HepG2 (cell line): ENCODE data around the gene ALLC. TPM values are rescaled to one million over a fixed set of nuclear protein-coding genes. Genes with fewer than 3 reads are reported as not detected.

ENCODE experiments used
- ATAC-seq: fragments of 200-7000 bp; cut with Tn5 transposase; 3 replicates; pipeline ENCODE4 v1.9.1; 2020; ENCODE audit warnings: mild to moderate bottlenecking, moderate library complexity
- BruUV-seq: library from RNA; stranded (reverse); fragments of 400-500 nt; replicated peaks from 2 replicates; lab custom pipeline; 2021; lab: Mats Ljungman, UMichigan
- CTCF ChIA-PET: fragments of 300-600 bp; formaldehyde crosslinking; extraction: SDS; loops from one replicate; lab custom pipeline; 2021; ENCODE audit warnings: low total read pairs, inconsistent platforms, low intra/inter-chr PET ratio; lab: Yijun Ruan, JAX
- POLR2A ChIA-PET: fragments of 350-600 bp; sonication (Branson Sonifier 250); formaldehyde crosslinking; loops from one replicate; lab custom pipeline; 2020; ENCODE audit warnings: antibody characterized with exemption, inconsistent platforms; lab: Yijun Ruan, JAX
- DNase-seq: peaks from one replicate; pipeline ENCODE4 v3.0.0-alpha.2; 2015; ENCODE audit warnings: low spot score
- FAIRE-seq: peaks from 3 replicates; lab custom pipeline; 2011; peaks lifted over from hg19 to GRCh38; lab: Jason Lieb, UNC
- H2AFZ ChIP-seq: one replicate; pipeline ENCODE4 v1.6.1; 2011; ENCODE audit warnings: low read length, inconsistent platforms
- H3K27ac ChIP-seq: fragments of 300-600 bp; 3 replicates; pipeline ENCODE4 v1.8.0; 2011; ENCODE audit warnings: mixed run types, mild to moderate bottlenecking, mixed read lengths, low read length, inconsistent platforms; ENCODE audit not compliant: insufficient read depth; ENCODE audit errors: extremely low read length
- H3K27me3 ChIP-seq, 2 experiments: fragments of 200-600 bp in 1 of 2; 2 replicates in 1 of 2; 3 replicates in 1 of 2; pipeline versions ENCODE4 v1.6.0 to v1.8.0; 2011; ENCODE audit warnings: low read length in 2 of 2, mild to moderate bottlenecking in 2 of 2, moderate library complexity in 2 of 2, inconsistent platforms in 1 of 2; ENCODE audit not compliant: insufficient read depth in 2 of 2, control insufficient read depth in 1 of 2
- H3K36me3 ChIP-seq, 2 experiments: fragments of 200-600 bp in 1 of 2; replicated peaks in 1 of 2; 2 replicates in 1 of 2; 3 replicates in 1 of 2; pipeline versions ENCODE4 v1.5.1 to v1.8.0; 2011; ENCODE audit warnings: low read length in 2 of 2, inconsistent platforms in 1 of 2; ENCODE audit not compliant: insufficient read depth in 2 of 2, control insufficient read depth in 1 of 2
- H3K4me1 ChIP-seq: 2 replicates; pipeline ENCODE4 v1.5.1; 2012; ENCODE audit warnings: low read length, inconsistent platforms; ENCODE audit not compliant: insufficient read depth
- H3K4me2 ChIP-seq: 2 replicates; pipeline ENCODE4 v1.6.0; 2011; ENCODE audit warnings: low read depth, low read length, inconsistent platforms
- H3K4me3 ChIP-seq, 3 experiments: fragments of 200-600 bp in 1 of 3; sonication (generic), shearing (Covaris generic) in 1 of 3; replicated peaks in 1 of 3; 2 replicates each; pipeline ENCODE4 v1.5.1; 2011 to 2016; ENCODE audit warnings: low read length in 3 of 3, inconsistent platforms in 2 of 3, low read depth in 2 of 3, mild to moderate bottlenecking in 2 of 3, control low read depth in 1 of 3, mixed read lengths in 1 of 3; ENCODE audit not compliant: insufficient read depth in 1 of 3
- H3K79me2 ChIP-seq: one replicate; pipeline ENCODE4 v1.6.1; 2011; ENCODE audit warnings: low read length, inconsistent platforms; ENCODE audit not compliant: insufficient read depth
- H3K9ac ChIP-seq: 2 replicates; pipeline ENCODE4 v1.6.0; 2011; ENCODE audit warnings: mild to moderate bottlenecking, low read depth, low read length, inconsistent platforms; ENCODE audit not compliant: insufficient read depth
- H3K9me3 ChIP-seq: 2 replicates; pipeline ENCODE4 v1.5.1; 2012; ENCODE audit warnings: mild to moderate bottlenecking, low read length
- H4K20me1 ChIP-seq: 2 replicates; pipeline ENCODE4 v1.6.0; 2011; ENCODE audit warnings: inconsistent platforms, mild to moderate bottlenecking, low read length, moderate library complexity; ENCODE audit not compliant: insufficient read depth
- AHR ChIP-seq: IDR thresholded peaks from 2 replicates; pipeline ENCODE4 v1.6.1; 2018; ENCODE audit warnings: missing genetic modification reagents, missing compliant biosample characterization
- BCL3 ChIP-seq: sonication (generic); formaldehyde crosslinking; IDR thresholded peaks from 2 replicates; pipeline ENCODE4 v1.5.1; 2020; ENCODE audit warnings: mild to moderate bottlenecking, missing genetic modification reagents, moderate library complexity
- DMTF1 ChIP-seq: sonication (generic); formaldehyde crosslinking; IDR thresholded peaks from 2 replicates; pipeline ENCODE4 v1.4.0; 2020; ENCODE audit warnings: mild to moderate bottlenecking, missing genetic modification reagents
- GATAD2A ChIP-seq: IDR thresholded peaks from 2 replicates; pipeline ENCODE4 v1.6.1; 2016
- KLF9 ChIP-seq: IDR thresholded peaks from 2 replicates; pipeline ENCODE4 v1.6.1; 2016; ENCODE audit warnings: low read depth
- MXD3 ChIP-seq: IDR thresholded peaks from 2 replicates; pipeline ENCODE4 v1.6.1; 2016; ENCODE audit warnings: mild to moderate bottlenecking, missing biosample characterization, missing genetic modification reagents
- NFKB2 ChIP-seq: sonication (generic); formaldehyde crosslinking; IDR thresholded peaks from 2 replicates; pipeline ENCODE4 v1.4.0; 2020; ENCODE audit warnings: missing genetic modification reagents, borderline replicate concordance
- ZFP90 ChIP-seq: sonication (generic); formaldehyde crosslinking; IDR thresholded peaks from 2 replicates; pipeline ENCODE4 v1.8.0; 2022; ENCODE audit warnings: missing genetic modification reagents, mild to moderate bottlenecking, inconsistent platforms, borderline replicate concordance
- ZNF232 ChIP-seq: sonication (generic); formaldehyde crosslinking; IDR thresholded peaks from 2 replicates; pipeline ENCODE4 v1.4.0; 2020; ENCODE audit warnings: missing genetic modification reagents, borderline replicate concordance
- ZNF619 ChIP-seq: sonication (generic); formaldehyde crosslinking; IDR thresholded peaks from 2 replicates; pipeline ENCODE4 v1.4.0; 2020; ENCODE audit warnings: mild to moderate bottlenecking, missing genetic modification reagents
- ZNF646 ChIP-seq: sonication (generic); formaldehyde crosslinking; IDR thresholded peaks from 2 replicates; pipeline ENCODE4 v1.9.0; 2021; ENCODE audit warnings: mild to moderate bottlenecking, missing genetic modification reagents
- WGBS: methylation state at CpG from one replicate; pipeline ENCODE4 v1.1.6; 2017; ENCODE audit warnings: low lambda C conversion rate; 5-methylcytosine and 5-hydroxymethylcytosine counted together
- in situ Hi-C: cut with HindIII; loops from 2 replicates; pipeline ENCODE4 v1.10.0; 2017; ENCODE audit warnings: low pct_unique_long_range_greater_than_20kb; ENCODE audit not compliant: extremely low pct_ligation_motif_present
- intact Hi-C: fragments of 100-400 bp; cut with micrococcal nuclease; formaldehyde crosslinking; loops from one replicate; pipeline ENCODE4 v1.10.0; 2022; ENCODE audit not compliant: unreplicated experiment
- polyA plus RNA-seq, 8 experiments: library from polyadenylated mRNA; depleted of rRNA in 3 of 8; stranded (reverse) in 7 of 8; unstranded in 1 of 8; fragments of >200 nt; fragmentation: Illumina TruSeq in 4 of 8; extraction: Trizol in 4 of 8; gene quantifications; 2 replicates each; pipeline versions ENCODE4 v1.2.1 to v1.2.3, GENCODE V29; 2011 to 2016; ENCODE audit warnings: low read depth in 4 of 8, missing spikeins in 1 of 8, mixed read lengths in 1 of 8; ENCODE audit not compliant: insufficient read depth in 1 of 8
- total RNA-seq, 5 experiments: library from RNA; depleted of rRNA; stranded (reverse); fragments of >200 nt; fragmentation: Illumina TruSeq; extraction: Trizol; gene quantifications; 2 replicates each; pipeline ENCODE4 v1.2.3, GENCODE V29; 2016; ENCODE audit warnings: low read depth in 1 of 5

The ALLC gene
- total and polyA plus RNA-seq, 2 of the 13 experiments (the other 11 are each of a cell fraction or from before 2014, with no cell fraction given) = 0.08 to 0.11 TPM

- TF ChIP-seq ZFP90 (CRISPR knock-in tag) (no peak), GATAD2A (CRISPR knock-in tag) (no peak), BCL3 (CRISPR knock-in tag) (no peak), KLF9 (CRISPR knock-in tag) (no peak), AHR (CRISPR knock-in tag) (no peak), ZNF232 (CRISPR knock-in tag) (no peak)
- TF ChIP-seq, all 625 proteins: peak for 0
These were observed 22.7 kb downstream of the ALLC start (continued) for GRCh38 chr2:3680548-3681345.

- in situ Hi-C loops = no loop called here
- FAIRE-seq (no peak), ATAC-seq (no peak), DNase-seq (no peak)
- CTCF ChIA-PET = no interaction called here
- 49% methylated on average over 5 of the region's 5 CpGs for WGBS
- no peaks in the 10 kb centered on the region for H3K36me3 ChIP-seq
- no peaks in the 10 kb centered on the region for H4K20me1 ChIP-seq
- no peak overlapping the region for H3K4me3 ChIP-seq
- no peak overlapping the region for H3K27ac ChIP-seq
- peaks cover 13% of the 10 kb centered on the region for H3K4me1 ChIP-seq
- H3K9me3 ChIP-seq = no peaks in the 10 kb centered on the region
- H3K9ac ChIP-seq = no peak overlapping the region
- no peak overlapping the region for H3K4me2 ChIP-seq
- peaks cover 3 to 20% of the 10 kb centered on the region in 2 experiments; a peak in 3 of 5 replicates for H3K27me3 ChIP-seq
- no peak overlapping the region for H2AFZ ChIP-seq
- intact Hi-C loops = no loop called here
- H3K79me2 ChIP-seq = no peaks in the 10 kb centered on the region
- POLR2A ChIA-PET = no interaction called here
- no TSS peak for BruUV-seq
- no peak for TF ChIP-seq MXD3 (CRISPR knock-in tag)
- no peak for TF ChIP-seq NFKB2 (CRISPR knock-in tag)
- no peak for TF ChIP-seq ZNF619
- no peak for TF ChIP-seq ZNF646 (CRISPR knock-in tag)
- TF ChIP-seq DMTF1 (CRISPR knock-in tag) = no peak
These were observed 23.6 kb downstream of the ALLC start for GRCh38 chr2:3681625-3682024.
